Ureter (tissue), 1 donor: ENCODE results near the gene CD300E. TPM values are rescaled to one million over a fixed set of nuclear protein-coding genes. Genes with fewer than 3 reads are reported as not detected.
"Not testable (repeated sequence)": the region's sequence is repeated elsewhere in the genome, so short reads cannot be mapped to it uniquely, and the experiment has no call there.

Source experiments
- DNase-seq: peaks from one replicate; pipeline ENCODE4 v3.0.0-alpha.2; 2020; ENCODE audit warnings: low spot score
- total RNA-seq: library from RNA; stranded (reverse); gene quantifications from one replicate; pipeline ENCODE4 v1.2.4, GENCODE V29; 2023
- donor health status: DM: yes; HTN: yes; CAD: no.

The CD300E gene
- total RNA-seq, 1 donor from 2014 or later: 0.73 TPM

GRCh38 chr17:74599023-74599399 is 24.5 kb downstream of the CD300E start:
- DNase-seq: no peak

GRCh38 chr17:74598346-74599022 is 25.1 kb downstream of the CD300E start:
- no peak for DNase-seq

- DNase-seq: no peak
Measured at GRCh38 chr17:74597069-74597790, 26.3 kb downstream of the CD300E start.

GRCh38 chr17:74595037-74595750 is 28.3 kb downstream of the CD300E start:
- no peak for DNase-seq

GRCh38 chr17:74592087-74592990 is 31.2 kb downstream of the CD300E start, which contains the start of gene CD300LD:
Gene CD300LD (minus strand): TSS chr17:74592283. CDS start chr17:74592202, 81 bp downstream.
- no peak for DNase-seq

GRCh38 chr17:74591503-74591902 is 32.0 kb downstream of the CD300E start:
- DNase-seq: no peak

GRCh38 chr17:74585711-74586110 is 37.8 kb downstream of the CD300E start:
- no peak for DNase-seq

- DNase-seq: no peak
Measured at GRCh38 chr17:74584292-74585060, 39.1 kb downstream of the CD300E start.

- no peak for DNase-seq
Measured at GRCh38 chr17:74582633-74583032, 40.9 kb downstream of the CD300E start.

- DNase-seq: no peak
Measured at GRCh38 chr17:74579900-74580299, 43.6 kb downstream of the CD300E start.

- no peak for DNase-seq
Measured at GRCh38 chr17:74578979-74579378, 44.6 kb downstream of the CD300E start.

- no peak for DNase-seq
Measured at GRCh38 chr17:74574489-74575142, 48.9 kb downstream of the CD300E start.

- DNase-seq: not testable (repeated sequence)
Measured at GRCh38 chr17:74573635-74574034, 49.9 kb downstream of the CD300E start.

- DNase-seq: no peak
Measured at GRCh38 chr17:74573169-74573568, 50.4 kb downstream of the CD300E start.

- no peak for DNase-seq
Measured at GRCh38 chr17:74571621-74572270, 51.8 kb downstream of the CD300E start.

GRCh38 chr17:74569020-74570003 is 54.2 kb downstream of the CD300E start:
- peak; percentile 53 for DNase-seq

GRCh38 chr17:74568106-74568873 is 55.2 kb downstream of the CD300E start:
- no peak for DNase-seq

GRCh38 chr17:74567397-74567796 is 56.1 kb downstream of the CD300E start, which contains the start of gene CD300H:
Gene CD300H (minus strand): TSS chr17:74567509.
- DNase-seq: no peak
